Measurements from ENCODE around the gene GABARAP. TPM values are rescaled to one million over a fixed set of nuclear protein-coding genes. Genes with fewer than 3 reads are reported as not detected.
A peak's percentile ranks its signal among the peaks of the same experiment; 100 is the strongest.

Gene GABARAP
- total and polyA plus RNA-seq, 5 experiments from 2014 or later, result 268 to 964 (median 799) TPM

GRCh38 chr17:7226721-7227710, 15.2 kb downstream of the GABARAP start:
- H3K4me1 Mint-ChIP-seq, result peaks cover 3 to 13% (median 4%) of the 10 kb centered on the region in 4 donors
- ATAC-seq (no peak), DNase-seq (no peak)
- H3K27ac Mint-ChIP-seq, result peak overlapping the region in 2 of 10 donors; percentile 20 to 59
- H3K36me3 Mint-ChIP-seq, result peaks cover 0 to 62% (median 5%) of the 10 kb centered on the region in 3 donors
- no peaks in the 10 kb centered on the region for H3K27me3 Mint-ChIP-seq
- POLR2A ChIA-PET, result interaction anchor here (18.2 kb wide), 1 partner anchor 8 kb away, joined by 371 read pairs; the partner anchor contains the start of genes ACADVL and DLG4
- no peak overlapping the region for H3K4me3 Mint-ChIP-seq
- no peaks in the 10 kb centered on the region for H3K9me3 Mint-ChIP-seq

- Mint-ChIP-seq H3K36me3 (peaks cover 0 to 62% (median 5%) of the 10 kb centered on the region in 3 donors), H3K4me1 (peaks cover 7 to 16% (median 8%) of the 10 kb centered on the region in 4 donors), H3K4me3 (no peak overlapping the region), H3K9me3 (no peaks in the 10 kb centered on the region), H3K27ac (peak overlapping the region in 2 of 10 donors; percentile 49 to 59), H3K27me3 (no peaks in the 10 kb centered on the region)
- POLR2A ChIA-PET, result interaction anchor here (14.0 kb wide), 1 partner anchor 11 kb away, joined by 371 read pairs; the partner anchor contains the start of genes DVL2, GABARAP and PHF23
- ATAC-seq (no peak), DNase-seq (no peak)
These were observed 16.4 kb downstream of the GABARAP start for GRCh38 chr17:7225711-7226331.

- Mint-ChIP-seq H3K27ac (peak overlapping the region in 1 of 10 donors; percentile 61), H3K9me3 (no peaks in the 10 kb centered on the region), H3K4me3 (no peak overlapping the region), H3K36me3 (peaks cover 0 to 53% (median 5%) of the 10 kb centered on the region in 3 donors), H3K27me3 (no peaks in the 10 kb centered on the region), H3K4me1 (peaks cover 10 to 22% (median 17%) of the 10 kb centered on the region in 4 donors)
- ATAC-seq (no peak), DNase-seq (no peak)
- POLR2A ChIA-PET, result interaction anchor here (14.0 kb wide), 1 partner anchor 12 kb away, joined by 371 read pairs; the partner anchor contains the start of genes DVL2, GABARAP and PHF23
These were observed 17.6 kb downstream of the GABARAP start for GRCh38 chr17:7224661-7225111.

GRCh38 chr17:7224110-7224509, 18.1 kb downstream of the GABARAP start:
- no peak for ATAC-seq
- Mint-ChIP-seq H3K4me1 (peaks cover 15 to 28% (median 23%) of the 10 kb centered on the region in 4 donors), H3K9me3 (no peaks in the 10 kb centered on the region), H3K36me3 (peaks cover 0 to 48% (median 5%) of the 10 kb centered on the region in 3 donors), H3K4me3 (no peak overlapping the region), H3K27me3 (no peaks in the 10 kb centered on the region), H3K27ac (peak overlapping the region in 1 of 10 donors; percentile 18)
- DNase-seq, result no peak
- POLR2A ChIA-PET, result interaction anchor here (14.0 kb wide), 1 partner anchor 12 kb away, joined by 371 read pairs; the partner anchor contains the start of genes DVL2, GABARAP and PHF23

- Mint-ChIP-seq H3K27ac (peak overlapping the region in 2 of 10 donors; percentile 44 to 52), H3K4me3 (no peak overlapping the region), H3K36me3 (peaks cover 0 to 40% (median 5%) of the 10 kb centered on the region in 3 donors), H3K4me1 (peaks cover 19 to 35% (median 30%) of the 10 kb centered on the region in 4 donors), H3K9me3 (no peaks in the 10 kb centered on the region), H3K27me3 (no peaks in the 10 kb centered on the region)
- POLR2A ChIA-PET, result interaction anchor here (14.0 kb wide), 1 partner anchor 13 kb away, joined by 371 read pairs; the partner anchor contains the start of genes DVL2, GABARAP and PHF23
- ATAC-seq (no peak), DNase-seq (no peak)
These were observed 18.9 kb downstream of the GABARAP start for GRCh38 chr17:7223375-7223774.

- H3K36me3 Mint-ChIP-seq, result peaks cover 0 to 36% (median 3%) of the 10 kb centered on the region in 3 donors
- no peak for DNase-seq
- POLR2A ChIA-PET, result interaction anchor here (14.0 kb wide), 1 partner anchor 13 kb away, joined by 371 read pairs; the partner anchor contains the start of genes DVL2, GABARAP and PHF23
- no peak overlapping the region for H3K4me3 Mint-ChIP-seq
- H3K4me1 Mint-ChIP-seq, result peaks cover 19 to 37% (median 34%) of the 10 kb centered on the region in 4 donors
- H3K27ac Mint-ChIP-seq, result peak overlapping the region in 1 of 10 donors; percentile 27
- H3K27me3 Mint-ChIP-seq, result no peaks in the 10 kb centered on the region
- ATAC-seq, result no peak
- H3K9me3 Mint-ChIP-seq, result no peaks in the 10 kb centered on the region
These were observed 19.3 kb downstream of the GABARAP start for GRCh38 chr17:7222972-7223292.

- Mint-ChIP-seq H3K4me1 (peaks cover 22 to 43% (median 38%) of the 10 kb centered on the region in 4 donors), H3K4me3 (peak overlapping the region in 2 of 10 donors; percentile 40 to 48), H3K27ac (peak overlapping the region in 4 of 10 donors; percentile 62 to 79 (median 72)), H3K9me3 (no peaks in the 10 kb centered on the region), H3K36me3 (peaks cover 0 to 34% (median 2%) of the 10 kb centered on the region in 3 donors), H3K27me3 (no peaks in the 10 kb centered on the region)
- POLR2A ChIA-PET, result interaction anchor here (1.1 to 14.0 kb wide), 6 partner anchors 14 to 177 kb away, joined by 3 to 371 read pairs (median 4); partner anchors contain the start of genes CTDNEP1, DVL2, GABARAP and GPS2
- DNase-seq (no peak), ATAC-seq (no peak)
These were observed 19.9 kb downstream of the GABARAP start for GRCh38 chr17:7222093-7222971.

GRCh38 chr17:7221278-7222092, 20.8 kb downstream of the GABARAP start:
- H3K36me3 Mint-ChIP-seq, result peaks cover 0 to 29% (median 0%) of the 10 kb centered on the region in 3 donors
- peak overlapping the region; percentile 45 to 95 (median 92) for H3K4me3 Mint-ChIP-seq
- POLR2A ChIA-PET, result interaction anchor here (0.7 to 14.0 kb wide), 10 partner anchors 15 to 176 kb away, joined by 3 to 371 read pairs (median 5); partner anchors contain the start of genes ACAP1, CLDN7, CTDNEP1 and DVL2
- no peaks in the 10 kb centered on the region for H3K9me3 Mint-ChIP-seq
- DNase-seq, result no peak
- peaks cover 26 to 49% (median 43%) of the 10 kb centered on the region in 4 donors for H3K4me1 Mint-ChIP-seq
- no peak for ATAC-seq
- H3K27me3 Mint-ChIP-seq, result no peaks in the 10 kb centered on the region
- peak overlapping the region in 9 of 10 donors; percentile 66 to 99 (median 91) for H3K27ac Mint-ChIP-seq

- peak overlapping the region; percentile 88 to 95 (median 94) for H3K4me3 Mint-ChIP-seq
- ATAC-seq (peak; percentile 38 to 59), DNase-seq (peak; percentile 36 to 79 (median 50))
- POLR2A ChIA-PET, result interaction anchor here (0.5 to 14.0 kb wide), 14 partner anchors 15 to 460 kb away, joined by 3 to 371 read pairs (median 5); partner anchors contain the start of genes ACAP1, CLDN7, CTDNEP1 and DVL2
- no peaks in the 10 kb centered on the region for H3K9me3 Mint-ChIP-seq
- no peaks in the 10 kb centered on the region for H3K27me3 Mint-ChIP-seq
- peak overlapping the region; percentile 90 to 99 (median 94) for H3K27ac Mint-ChIP-seq
- H3K4me1 Mint-ChIP-seq, result peaks cover 33 to 56% (median 50%) of the 10 kb centered on the region in 4 donors
- peaks cover 0 to 26% (median 0%) of the 10 kb centered on the region in 3 donors for H3K36me3 Mint-ChIP-seq
These were observed 21.5 kb downstream of the GABARAP start for GRCh38 chr17:7220593-7221277.
